Choroid plexus epithelial cell (primary cell): ENCODE results near the gene NPR1.
"Not testable (repeated sequence)": the region's sequence is repeated elsewhere in the genome, so short reads cannot be mapped to it uniquely, and the experiment has no call there.

Experiments
- DNase-seq: peaks from one replicate; pipeline ENCODE4 v3.0.0-alpha.2; 2010; ENCODE audit warnings: low read depth
- H3K4me3 ChIP-seq: 2 replicates; pipeline ENCODE4 v1.5.1; 2011; ENCODE audit warnings: low read depth, mild to moderate bottlenecking, control low read depth, low read length, moderate library complexity
- CTCF ChIP-seq: conservative IDR thresholded peaks from 2 replicates; pipeline ENCODE4 v1.5.1; 2011; ENCODE audit warnings: low read depth, mild to moderate bottlenecking, control low read depth, inconsistent platforms, low read length, moderate library complexity

Gene NPR1

GRCh38 chr1:153633754-153634665, 44.5 kb upstream of the NPR1 start, which contains the start of gene CHTOP:
Gene CHTOP (plus strand): TSS chr1:153634066. CDS start chr1:153636589, 2,523 bp downstream.
- peak within 1 kb of the TSS; percentile 100 for H3K4me3 ChIP-seq
- TF ChIP-seq CTCF: no peak
- peak; percentile 99 for DNase-seq

GRCh38 chr1:153635872-153636271, 42.6 kb upstream of the NPR1 start:
- H3K4me3 ChIP-seq: peak overlapping the region; percentile 16
- no peak for DNase-seq
- TF ChIP-seq CTCF: no peak

- DNase-seq: no peak
- no peak for TF ChIP-seq CTCF
- H3K4me3 ChIP-seq: no peak overlapping the region
Observed at GRCh38 chr1:153636312-153636711, 42.2 kb upstream of the NPR1 start.

GRCh38 chr1:153638261-153638660, 40.2 kb upstream of the NPR1 start:
- no peak overlapping the region for H3K4me3 ChIP-seq
- TF ChIP-seq CTCF: no peak
- no peak for DNase-seq

GRCh38 chr1:153639280-153639679, 39.2 kb upstream of the NPR1 start:
- no peak for DNase-seq
- no peak overlapping the region for H3K4me3 ChIP-seq
- no peak for TF ChIP-seq CTCF

GRCh38 chr1:153640213-153640612, 38.3 kb upstream of the NPR1 start:
- not testable (repeated sequence) for H3K4me3 ChIP-seq, DNase-seq

GRCh38 chr1:153640861-153641260, 37.6 kb upstream of the NPR1 start:
- no peak for TF ChIP-seq CTCF
- no peak for DNase-seq
- no peak overlapping the region for H3K4me3 ChIP-seq
